ENCODE data around the gene RELN. TPM values are rescaled to one million over a fixed set of nuclear protein-coding genes. Genes with fewer than 3 reads are reported as not detected.

RELN gene
- total RNA-seq, 1 experiment from 2014 or later: 0.20 TPM

DNA sequence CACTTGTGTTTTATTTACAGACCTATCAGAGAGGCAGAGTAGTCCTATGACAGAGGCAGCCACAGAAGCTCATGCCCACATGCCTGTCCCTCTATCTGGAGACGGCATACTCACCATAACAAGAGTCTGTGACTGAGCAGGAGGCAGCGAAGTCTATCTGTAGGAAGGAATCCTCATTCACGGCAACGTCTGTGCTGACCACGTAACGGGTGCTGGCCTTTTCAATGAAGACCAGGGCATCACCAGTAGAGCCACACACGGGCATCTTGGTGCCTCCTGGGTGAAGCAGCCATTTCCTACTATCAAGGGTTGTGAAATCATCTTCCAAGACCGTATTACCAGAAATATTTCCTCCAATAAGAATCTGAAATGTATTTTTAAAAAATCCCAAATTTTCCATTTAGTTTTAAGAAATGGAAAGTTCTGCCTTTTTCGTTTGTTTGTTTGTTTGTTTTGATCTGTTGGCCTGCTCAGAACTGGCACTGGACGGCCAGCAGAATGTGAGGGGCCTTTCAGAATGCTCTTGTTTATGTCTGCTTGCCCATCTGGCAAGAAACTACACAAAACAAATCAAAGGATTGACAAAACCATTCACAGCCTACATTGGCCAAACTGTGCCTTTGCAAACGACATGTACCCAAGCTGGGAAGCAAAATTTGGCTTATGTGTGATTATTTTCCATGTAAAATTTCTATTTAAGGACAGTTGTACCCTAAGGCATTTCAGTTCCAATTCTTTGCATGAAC, 450.3 kb downstream of the RELN start:
- ChIA-PET CTCF (no interaction called here), RAD21 (ENCODE audit: low non-redundant PET in 1 of 2, low total read pairs in 2 of 2, uncharacterized antibody in 2 of 2, unreplicated experiment in 2 of 2) (no interaction called here), POLR2A (no interaction called here)
- no peaks in the 10 kb centered on the region for H3K4me1 ChIP-seq (ENCODE audit: control insufficient read depth in 1 of 2, insufficient read depth in 2 of 2, low read length in 2 of 2)
- H3K4me2 ChIP-seq (ENCODE audit: low read length): no peak overlapping the region
- BruUV-seq (replicated peaks): no TSS peak
- ATAC-seq: no peak
- no peaks in the 10 kb centered on the region for H3K9me3 ChIP-seq (ENCODE audit: control insufficient read depth in 1 of 2, insufficient read depth in 1 of 2, low read depth in 1 of 2, low read length in 2 of 2)
- DNase-seq (ENCODE audit: low read depth, low spot score): no peak
- no peaks in the 10 kb centered on the region for H3K36me3 ChIP-seq (ENCODE audit: control insufficient read depth in 1 of 2, insufficient read depth in 2 of 2, low read length in 2 of 2)
- H3K9me2 ChIP-seq (ENCODE audit: insufficient read depth): no peaks in the 10 kb centered on the region
- H3K79me2 ChIP-seq (ENCODE audit: insufficient read depth, low read length): no peaks in the 10 kb centered on the region
- H3K9ac ChIP-seq (ENCODE audit: low read length): no peak overlapping the region
- no peak overlapping the region for H3K27ac ChIP-seq (ENCODE audit: low read depth, low read length)
- no peak overlapping the region for H2AFZ ChIP-seq (ENCODE audit: low read depth, low read length, poor library complexity, severe bottlenecking)
- intact Hi-C loops (cut with micrococcal nuclease): no loop called here
- H4K20me1 ChIP-seq (ENCODE audit: insufficient read depth): no peaks in the 10 kb centered on the region
- H3K4me3 ChIP-seq (replicated peaks in 1 of 2; ENCODE audit: low read depth in 1 of 2, low read length in 2 of 2): no peak overlapping the region
- H3K27me3 ChIP-seq (ENCODE audit: insufficient read depth, low read length): peaks cover 41% of the 10 kb centered on the region
- TF ChIP-seq, protein P1, sequence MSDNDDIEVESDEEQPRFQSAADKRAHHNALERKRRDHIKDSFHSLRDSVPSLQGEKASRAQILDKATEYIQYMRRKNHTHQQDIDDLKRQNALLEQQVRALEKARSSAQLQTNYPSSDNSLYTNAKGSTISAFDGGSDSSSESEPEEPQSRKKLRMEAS (IDR thresholded peaks at IDR 0.05): no peak
- TF ChIP-seq ELF1 (IDR thresholded peaks at IDR 0.05; ENCODE audit: borderline replicate concordance, low read depth) (no peak), CBX3 (IDR thresholded peaks at IDR 0.05; ENCODE audit: low read depth) (no peak), ZNF274 (IDR thresholded peaks at IDR 0.05; ENCODE audit: low read depth, low read length) (no peak), RAD21 (IDR thresholded peaks at IDR 0.05; ENCODE audit: low read depth) (no peak), CEBPB (IDR thresholded peaks at IDR 0.05; ENCODE audit: low read depth) (no peak), POLR2A (IDR thresholded peaks at IDR 0.05; ENCODE audit: borderline replicate concordance, extremely low read depth, insufficient read depth, insufficient read length) (no peak), POLR2AphosphoS5 (IDR thresholded peaks at IDR 0.05; ENCODE audit: low read depth, low read length) (no peak), SIN3A (IDR thresholded peaks at IDR 0.05; ENCODE audit: low read depth) (no peak), ZFX (IDR thresholded peaks at IDR 0.05) (no peak), FOSL1 (IDR thresholded peaks at IDR 0.05; ENCODE audit: low read depth) (no peak), EZH2 (IDR thresholded peaks at IDR 0.05) (no peak)

DNA sequence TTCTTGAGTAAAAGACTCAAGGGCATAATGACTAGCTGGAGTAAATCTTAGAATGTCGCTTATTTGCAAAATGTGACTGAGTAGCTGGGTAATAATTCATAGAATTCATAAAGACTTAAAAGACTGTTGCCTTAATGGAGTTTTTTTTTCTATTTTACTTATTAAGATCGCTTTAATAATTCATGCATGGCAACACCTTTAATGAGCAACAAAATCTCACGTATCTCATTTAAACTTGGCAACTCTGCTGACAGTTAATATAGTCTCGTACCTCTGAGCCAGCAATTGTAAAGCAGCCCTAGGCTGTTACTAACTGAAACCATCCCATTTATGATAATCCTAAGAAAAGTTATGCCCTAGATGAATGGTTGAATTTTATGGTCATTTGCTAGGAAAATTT, 455.7 kb downstream of the RELN start:
- Histone ChIP-seq H3K9ac (ENCODE audit: low read length) (no peak overlapping the region), H3K27me3 (ENCODE audit: insufficient read depth, low read length) (peaks cover 43% of the 10 kb centered on the region), H3K36me3 (ENCODE audit: control insufficient read depth in 1 of 2, insufficient read depth in 2 of 2, low read length in 2 of 2) (no peaks in the 10 kb centered on the region), H3K27ac (ENCODE audit: low read depth, low read length) (no peak overlapping the region), H3K4me2 (ENCODE audit: low read length) (no peak overlapping the region), H3K9me3 (ENCODE audit: control insufficient read depth in 1 of 2, insufficient read depth in 1 of 2, low read depth in 1 of 2, low read length in 2 of 2) (no peaks in the 10 kb centered on the region), H2AFZ (ENCODE audit: low read depth, low read length, poor library complexity, severe bottlenecking) (no peak overlapping the region), H3K79me2 (ENCODE audit: insufficient read depth, low read length) (no peaks in the 10 kb centered on the region), H3K4me1 (ENCODE audit: control insufficient read depth in 1 of 2, insufficient read depth in 2 of 2, low read length in 2 of 2) (no peaks in the 10 kb centered on the region), H3K9me2 (ENCODE audit: insufficient read depth) (no peaks in the 10 kb centered on the region), H3K4me3 (replicated peaks in 1 of 2; ENCODE audit: low read depth in 1 of 2, low read length in 2 of 2) (no peak overlapping the region), H4K20me1 (ENCODE audit: insufficient read depth) (no peaks in the 10 kb centered on the region)
- ChIA-PET RAD21 (ENCODE audit: low non-redundant PET in 1 of 2, low total read pairs in 2 of 2, uncharacterized antibody in 2 of 2, unreplicated experiment in 2 of 2) (no interaction called here), POLR2A (no interaction called here), CTCF (no interaction called here)
- DNase-seq (ENCODE audit: low read depth, low spot score): no peak
- ATAC-seq: no peak
- intact Hi-C loops (cut with micrococcal nuclease): no loop called here
- BruUV-seq (replicated peaks): no TSS peak
- TF ChIP-seq SIN3A (IDR thresholded peaks at IDR 0.05; ENCODE audit: low read depth) (no peak), EGR1 (IDR thresholded peaks at IDR 0.05; ENCODE audit: low read depth) (no peak), YY1 (IDR thresholded peaks at IDR 0.05; ENCODE audit: extremely low read depth, insufficient replicate concordance, low read depth, low read length) (no peak), ELF1 (IDR thresholded peaks at IDR 0.05; ENCODE audit: borderline replicate concordance, low read depth) (no peak), JUND (IDR thresholded peaks at IDR 0.05) (no peak), FOSL1 (IDR thresholded peaks at IDR 0.05; ENCODE audit: low read depth) (no peak), SP1 (IDR thresholded peaks at IDR 0.05; ENCODE audit: low read depth) (no peak)
- TF ChIP-seq, protein P2, sequence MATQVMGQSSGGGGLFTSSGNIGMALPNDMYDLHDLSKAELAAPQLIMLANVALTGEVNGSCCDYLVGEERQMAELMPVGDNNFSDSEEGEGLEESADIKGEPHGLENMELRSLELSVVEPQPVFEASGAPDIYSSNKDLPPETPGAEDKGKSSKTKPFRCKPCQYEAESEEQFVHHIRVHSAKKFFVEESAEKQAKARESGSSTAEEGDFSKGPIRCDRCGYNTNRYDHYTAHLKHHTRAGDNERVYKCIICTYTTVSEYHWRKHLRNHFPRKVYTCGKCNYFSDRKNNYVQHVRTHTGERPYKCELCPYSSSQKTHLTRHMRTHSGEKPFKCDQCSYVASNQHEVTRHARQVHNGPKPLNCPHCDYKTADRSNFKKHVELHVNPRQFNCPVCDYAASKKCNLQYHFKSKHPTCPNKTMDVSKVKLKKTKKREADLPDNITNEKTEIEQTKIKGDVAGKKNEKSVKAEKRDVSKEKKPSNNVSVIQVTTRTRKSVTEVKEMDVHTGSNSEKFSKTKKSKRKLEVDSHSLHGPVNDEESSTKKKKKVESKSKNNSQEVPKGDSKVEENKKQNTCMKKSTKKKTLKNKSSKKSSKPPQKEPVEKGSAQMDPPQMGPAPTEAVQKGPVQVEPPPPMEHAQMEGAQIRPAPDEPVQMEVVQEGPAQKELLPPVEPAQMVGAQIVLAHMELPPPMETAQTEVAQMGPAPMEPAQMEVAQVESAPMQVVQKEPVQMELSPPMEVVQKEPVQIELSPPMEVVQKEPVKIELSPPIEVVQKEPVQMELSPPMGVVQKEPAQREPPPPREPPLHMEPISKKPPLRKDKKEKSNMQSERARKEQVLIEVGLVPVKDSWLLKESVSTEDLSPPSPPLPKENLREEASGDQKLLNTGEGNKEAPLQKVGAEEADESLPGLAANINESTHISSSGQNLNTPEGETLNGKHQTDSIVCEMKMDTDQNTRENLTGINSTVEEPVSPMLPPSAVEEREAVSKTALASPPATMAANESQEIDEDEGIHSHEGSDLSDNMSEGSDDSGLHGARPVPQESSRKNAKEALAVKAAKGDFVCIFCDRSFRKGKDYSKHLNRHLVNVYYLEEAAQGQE (IDR thresholded peaks at IDR 0.05; ENCODE audit: low read depth): no peak
- TF ChIP-seq, protein P1 (IDR thresholded peaks at IDR 0.05): no peak

Data from HCT116 (cell line).